Cardiac fibroblast (primary cell): ENCODE results near the gene TREML2.
"Not testable (repeated sequence)": the region's sequence is repeated elsewhere in the genome, so short reads cannot be mapped to it uniquely, and the experiment has no call there.

Experiments
- DNase-seq, 2 donors: peaks; one replicate each; pipeline versions ENCODE4 v3.0.0 to v3.0.0-alpha.2; 2010; ENCODE audit warnings: low read depth in 2 of 2
- H3K4me3 ChIP-seq, 2 donors: replicated peaks in 1 of 2; 1 replicate in 1 of 2; 2 replicates in 1 of 2; pipeline ENCODE4 v1.5.1; 2011; ENCODE audit warnings: low read depth in 2 of 2, low read length in 2 of 2, mild to moderate bottlenecking in 2 of 2, moderate library complexity in 1 of 2
- TF ChIP-seq, protein P1 (sequence below): IDR thresholded peaks from one replicate; pipeline ENCODE4 v1.5.1; 2011; ENCODE audit warnings: low read depth, mild to moderate bottlenecking, low read length, inconsistent platforms

Gene TREML2, protein sequence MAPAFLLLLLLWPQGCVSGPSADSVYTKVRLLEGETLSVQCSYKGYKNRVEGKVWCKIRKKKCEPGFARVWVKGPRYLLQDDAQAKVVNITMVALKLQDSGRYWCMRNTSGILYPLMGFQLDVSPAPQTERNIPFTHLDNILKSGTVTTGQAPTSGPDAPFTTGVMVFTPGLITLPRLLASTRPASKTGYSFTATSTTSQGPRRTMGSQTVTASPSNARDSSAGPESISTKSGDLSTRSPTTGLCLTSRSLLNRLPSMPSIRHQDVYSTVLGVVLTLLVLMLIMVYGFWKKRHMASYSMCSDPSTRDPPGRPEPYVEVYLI

GRCh38 chr6:41200901-41201763, at the start of gene TREML2:
TSS of gene TREML2 (minus strand) at chr6:41201149. CDS start at chr6:41201008, 141 bp downstream.
- TF ChIP-seq, protein P1, sequence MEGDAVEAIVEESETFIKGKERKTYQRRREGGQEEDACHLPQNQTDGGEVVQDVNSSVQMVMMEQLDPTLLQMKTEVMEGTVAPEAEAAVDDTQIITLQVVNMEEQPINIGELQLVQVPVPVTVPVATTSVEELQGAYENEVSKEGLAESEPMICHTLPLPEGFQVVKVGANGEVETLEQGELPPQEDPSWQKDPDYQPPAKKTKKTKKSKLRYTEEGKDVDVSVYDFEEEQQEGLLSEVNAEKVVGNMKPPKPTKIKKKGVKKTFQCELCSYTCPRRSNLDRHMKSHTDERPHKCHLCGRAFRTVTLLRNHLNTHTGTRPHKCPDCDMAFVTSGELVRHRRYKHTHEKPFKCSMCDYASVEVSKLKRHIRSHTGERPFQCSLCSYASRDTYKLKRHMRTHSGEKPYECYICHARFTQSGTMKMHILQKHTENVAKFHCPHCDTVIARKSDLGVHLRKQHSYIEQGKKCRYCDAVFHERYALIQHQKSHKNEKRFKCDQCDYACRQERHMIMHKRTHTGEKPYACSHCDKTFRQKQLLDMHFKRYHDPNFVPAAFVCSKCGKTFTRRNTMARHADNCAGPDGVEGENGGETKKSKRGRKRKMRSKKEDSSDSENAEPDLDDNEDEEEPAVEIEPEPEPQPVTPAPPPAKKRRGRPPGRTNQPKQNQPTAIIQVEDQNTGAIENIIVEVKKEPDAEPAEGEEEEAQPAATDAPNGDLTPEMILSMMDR: no peak
- DNase-seq: no peak
- H3K4me3 ChIP-seq: no peak within 1 kb of the TSS

- DNase-seq: no peak
- no peak overlapping the region for H3K4me3 ChIP-seq
- TF ChIP-seq, protein P1: no peak
Observed at GRCh38 chr6:41247882-41248705, 47.1 kb upstream of the TREML2 start.

- no peak overlapping the region for H3K4me3 ChIP-seq
- no peak for DNase-seq
- TF ChIP-seq, protein P1: no peak
Observed at GRCh38 chr6:41247288-41247865, 46.4 kb upstream of the TREML2 start.

DNA sequence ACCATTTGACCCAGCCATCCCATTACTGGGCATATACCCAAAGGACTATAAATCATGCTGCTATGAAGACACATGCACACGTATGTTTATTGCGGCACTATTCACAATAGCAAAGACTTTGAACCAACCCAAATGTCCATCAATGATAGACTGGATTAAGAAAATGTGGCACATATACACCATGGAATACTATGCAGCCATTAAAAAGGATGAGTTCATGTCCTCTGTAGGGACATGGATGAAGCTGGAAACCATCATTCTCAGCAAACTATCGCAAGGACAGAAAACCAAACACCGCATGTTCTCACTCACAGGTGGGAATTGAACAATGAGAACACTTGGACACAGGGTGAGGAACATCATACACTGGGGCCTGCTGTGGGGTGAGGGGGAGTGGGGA, 45.6 kb upstream of the TREML2 start:
- not testable (repeated sequence) for H3K4me3 ChIP-seq, DNase-seq

GRCh38 chr6:41239467-41240159, 38.7 kb upstream of the TREML2 start:
- DNase-seq: no peak
- H3K4me3 ChIP-seq: no peak overlapping the region
- TF ChIP-seq, protein P1: no peak

- TF ChIP-seq, protein P1: no peak
- no peak overlapping the region for H3K4me3 ChIP-seq
- no peak for DNase-seq
Observed at GRCh38 chr6:41237128-41237527, 36.2 kb upstream of the TREML2 start.
